NK-92 (cell line): ENCODE results near the gene LHX1.

Source experiments
- DNase-seq: peaks from one replicate; lab custom pipeline; 2025; ENCODE audit not compliant: unreplicated experiment; lab: John Stamatoyannopoulos, UW

The LHX1 gene

DNA sequence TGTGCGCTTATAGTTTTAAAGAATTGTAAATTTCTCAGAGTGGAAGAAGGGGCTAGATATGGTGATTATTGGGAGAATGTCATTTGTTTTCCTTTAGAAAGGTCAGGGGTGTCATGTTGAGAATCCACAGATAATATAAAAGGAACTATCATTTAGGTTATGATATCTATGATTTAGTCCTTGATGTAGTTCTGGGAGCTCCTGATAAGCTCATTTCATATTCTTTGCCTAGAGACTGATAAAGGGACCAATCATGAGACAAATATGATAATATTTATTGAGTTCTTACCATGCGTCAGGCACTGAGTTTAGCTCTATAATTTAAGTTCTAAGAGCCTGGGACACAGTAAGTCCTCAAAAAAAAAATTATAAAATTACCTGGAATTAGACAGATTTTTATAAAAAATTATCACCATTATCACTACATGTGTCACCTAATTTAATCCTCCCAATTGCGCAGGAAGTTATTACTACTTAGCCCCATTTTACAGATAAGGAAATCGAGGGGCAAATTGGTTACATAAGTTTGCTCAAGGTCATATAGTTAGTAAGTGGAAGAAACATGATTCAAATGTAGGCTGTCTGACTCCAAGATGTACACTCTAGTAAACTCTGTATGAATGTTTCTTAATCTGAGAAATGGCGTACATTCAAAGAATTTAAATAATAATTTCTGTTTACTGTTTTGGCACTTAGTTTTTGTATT is 14.0 kb downstream of the LHX1 start:
- no peak for DNase-seq

GRCh38 chr17:36971508-36971907 is 34.2 kb downstream of the LHX1 start:
- DNase-seq = no peak

- no peak for DNase-seq
Observed at GRCh38 chr17:36972186-36972700, 35.0 kb downstream of the LHX1 start.

DNA sequence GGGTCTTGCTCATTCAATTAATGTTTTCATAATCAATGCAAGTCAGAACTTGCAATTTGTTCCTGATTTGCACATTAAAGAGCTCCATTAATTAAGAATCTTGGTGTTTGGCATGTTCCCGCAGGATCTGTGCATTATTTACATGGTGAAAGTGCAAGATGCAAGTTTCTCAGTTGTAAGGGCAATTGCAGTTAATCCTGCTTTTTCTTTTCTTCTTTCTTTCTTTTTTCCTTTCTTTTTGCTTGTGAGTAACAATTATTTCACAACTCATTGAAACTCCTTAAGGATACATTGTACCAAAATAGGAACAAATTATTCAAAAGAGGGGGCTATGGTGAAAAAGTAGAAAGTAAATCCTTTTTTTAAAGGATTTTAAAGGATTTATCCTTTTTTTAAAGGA is 35.6 kb downstream of the LHX1 start:
- DNase-seq = no peak

DNA sequence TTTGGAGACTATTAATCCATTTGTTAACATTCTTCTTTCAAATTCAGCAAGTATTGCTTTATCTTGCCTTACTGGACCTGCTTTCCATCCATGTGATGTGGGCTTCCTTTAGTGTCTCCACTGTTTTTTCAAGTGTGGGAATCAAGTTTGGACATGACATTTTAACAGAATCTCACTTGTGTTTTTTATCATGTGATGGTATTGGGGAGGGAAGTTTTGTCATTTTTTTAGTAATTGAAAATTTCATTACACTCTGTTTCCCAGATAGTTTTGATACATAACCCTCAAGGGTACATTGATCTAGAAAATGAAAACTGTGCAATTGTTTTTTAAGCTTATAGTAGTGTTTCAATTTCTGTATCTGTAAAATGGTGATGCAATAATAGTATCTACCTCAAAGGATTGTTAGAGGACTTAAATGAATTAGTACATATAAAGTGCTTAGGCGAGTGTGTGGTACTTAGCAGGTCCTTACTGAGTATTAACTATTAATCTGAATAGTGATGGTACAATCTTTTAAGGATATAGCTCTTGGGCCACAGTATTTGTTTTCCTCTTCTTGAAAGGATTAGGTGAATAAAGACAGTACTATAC is 38.7 kb downstream of the LHX1 start:
- DNase-seq = no peak

GRCh38 chr17:36977066-36977465 is 39.8 kb downstream of the LHX1 start:
- DNase-seq = no peak

DNA sequence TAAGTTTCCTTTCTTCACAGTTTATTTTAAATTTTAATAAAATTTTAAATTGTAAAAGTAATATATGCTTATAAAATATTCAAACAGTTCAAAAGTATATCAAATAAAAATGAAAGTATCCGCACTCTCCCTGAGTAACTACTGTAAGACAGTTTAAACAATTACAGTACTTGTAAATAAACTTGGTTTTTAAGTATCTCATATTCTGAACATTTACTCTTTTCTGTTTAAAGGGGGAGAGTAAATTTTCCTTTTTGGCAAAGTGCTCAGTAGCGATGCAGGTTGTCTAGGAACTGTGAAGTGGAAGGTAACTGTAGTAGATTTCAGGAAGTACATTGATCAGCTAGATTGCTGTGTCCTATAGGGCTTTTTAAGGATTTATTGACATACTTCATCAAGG is 40.3 kb downstream of the LHX1 start:
- no peak for DNase-seq

DNA sequence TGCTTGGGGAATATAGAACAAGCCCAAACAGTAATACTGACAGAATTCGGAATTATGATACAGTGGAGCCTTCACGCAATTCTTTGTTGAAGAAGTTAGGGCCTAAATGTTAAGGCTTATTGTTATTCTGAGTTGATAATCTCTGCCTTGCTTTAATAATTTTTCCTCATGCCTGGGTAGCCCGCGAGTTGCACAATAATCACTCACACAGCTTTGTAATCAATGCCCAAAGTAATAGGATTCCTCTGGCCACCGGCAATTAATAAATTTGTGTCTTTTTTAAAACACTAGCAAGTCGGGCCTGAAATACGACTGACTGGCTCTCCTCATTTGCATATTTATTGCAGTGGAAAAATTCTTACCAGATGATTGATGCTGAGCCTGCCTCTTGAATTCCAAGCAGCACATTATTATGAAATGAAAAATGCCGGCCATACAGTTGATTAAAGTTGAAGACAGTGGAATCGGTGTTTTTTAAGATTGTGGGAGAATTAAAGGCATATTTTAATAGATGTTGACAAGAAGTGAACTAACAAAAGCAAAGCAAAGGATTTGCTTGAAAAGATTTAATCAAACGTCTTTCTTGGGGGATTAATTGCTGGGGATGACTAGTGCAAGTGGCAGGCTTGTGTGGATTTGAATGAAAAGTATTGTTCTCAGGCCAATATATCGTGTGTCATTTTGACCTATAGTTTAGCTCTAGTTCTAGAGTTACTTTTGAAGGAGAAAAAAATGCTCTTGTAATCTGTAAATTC is 41.7 kb downstream of the LHX1 start:
- DNase-seq = no peak

DNA sequence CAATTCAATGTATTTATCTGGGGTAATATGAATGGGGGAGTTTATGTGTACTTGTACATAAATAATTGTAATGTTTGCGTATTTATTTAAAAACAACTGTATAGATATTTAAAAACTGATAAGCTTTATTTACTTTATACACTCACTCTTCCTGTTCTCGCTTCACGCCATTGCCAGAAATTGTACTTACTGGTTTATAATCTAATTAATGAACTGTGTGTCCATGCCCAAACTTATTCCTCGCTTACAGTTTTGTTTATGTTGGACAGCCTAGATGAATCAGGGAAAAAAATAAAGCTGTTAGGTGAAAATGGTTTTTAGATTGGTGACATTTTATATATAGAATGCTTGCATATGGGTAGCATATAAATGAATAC is 42.3 kb downstream of the LHX1 start:
- DNase-seq = no peak

GRCh38 chr17:36980280-36980761 is 43.0 kb downstream of the LHX1 start:
- no peak for DNase-seq

DNA sequence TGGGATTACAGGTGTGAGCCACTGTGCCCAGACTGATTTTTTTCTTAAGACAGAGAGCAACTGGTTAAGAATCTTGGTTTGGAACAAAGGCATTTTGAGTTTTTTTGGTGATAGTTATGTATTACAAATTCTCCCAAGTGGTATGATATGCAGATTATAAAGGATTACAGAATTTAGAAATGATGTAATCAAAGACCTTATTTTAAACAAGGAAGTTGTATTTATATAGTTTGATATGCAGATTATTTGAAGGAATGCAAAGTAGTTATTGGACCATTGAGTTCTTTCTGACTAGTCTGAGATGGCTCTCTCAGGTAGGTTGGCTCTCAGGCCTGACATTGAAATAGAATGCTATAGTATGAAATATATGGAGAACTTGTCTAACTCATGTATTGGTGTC is 46.3 kb downstream of the LHX1 start:
- no peak for DNase-seq

DNA sequence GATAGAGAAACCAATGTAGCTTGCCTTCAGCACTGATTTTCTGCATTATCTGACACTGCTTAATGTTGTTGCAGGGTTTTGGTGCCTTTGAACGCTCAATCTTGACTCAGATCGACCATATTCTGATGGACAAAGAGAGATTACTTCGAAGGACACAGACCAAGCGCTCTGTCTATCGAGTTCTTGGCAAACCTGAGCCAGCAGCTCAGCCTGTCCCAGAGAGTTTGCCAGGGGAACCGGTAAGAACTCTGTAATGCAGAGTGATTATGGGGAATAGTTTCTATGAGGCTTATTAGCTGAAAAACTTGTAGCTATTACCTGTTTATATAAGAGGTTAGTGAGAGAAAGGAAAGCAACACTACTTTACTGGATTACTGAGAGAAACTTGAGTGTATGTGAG is 51.9 kb downstream of the LHX1 start:
- DNase-seq = no peak

GRCh38 chr17:36992701-36993100 is 55.4 kb downstream of the LHX1 start:
- no peak for DNase-seq

- no peak for DNase-seq
Observed at GRCh38 chr17:36993227-36993626, 56.0 kb downstream of the LHX1 start.
